Measurements from ENCODE around the gene HOXC10.

HOXC10 gene

DNA sequence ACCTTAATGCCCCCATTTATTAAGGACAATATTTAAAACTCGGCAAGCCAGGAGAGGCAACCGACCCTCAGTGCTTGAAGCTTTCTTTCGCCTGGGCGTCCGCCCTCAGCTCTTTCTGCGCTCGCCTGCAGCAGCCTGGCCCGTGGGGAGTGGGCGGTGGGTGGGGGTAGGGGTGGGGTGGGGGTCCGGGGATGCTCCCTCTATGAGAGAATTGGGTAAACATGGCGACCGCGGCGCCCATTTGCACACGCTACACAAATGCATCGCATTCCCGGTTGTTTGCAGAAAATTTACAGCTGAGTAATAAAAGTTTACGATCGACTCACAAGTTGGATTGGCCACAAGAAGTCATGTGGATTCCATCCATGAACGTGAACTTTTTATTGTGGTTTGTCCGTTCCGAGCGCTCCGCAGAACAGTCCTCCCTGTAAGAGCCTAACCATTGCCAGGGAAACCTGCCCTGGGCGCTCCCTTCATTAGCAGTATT lies 31.6 kb downstream of the HOXC10 start:
- in situ Hi-C loops (cut with HindIII; ENCODE audit: low sequenced_read_pairs) = loop anchor here (25.0 kb wide), 1 partner anchor 171 kb away; the partner anchor contains the start of gene SMUG1
- H3K4me3 ChIP-seq (ENCODE audit: low read depth, low read length) = peak overlapping the region; percentile 64
- TF ChIP-seq CTCF (IDR thresholded peaks at IDR 0.05; ENCODE audit: low read depth, low read length) = no peak
- DNase-seq (ENCODE audit: low read depth, low spot score) = peak; percentile 82

DNA sequence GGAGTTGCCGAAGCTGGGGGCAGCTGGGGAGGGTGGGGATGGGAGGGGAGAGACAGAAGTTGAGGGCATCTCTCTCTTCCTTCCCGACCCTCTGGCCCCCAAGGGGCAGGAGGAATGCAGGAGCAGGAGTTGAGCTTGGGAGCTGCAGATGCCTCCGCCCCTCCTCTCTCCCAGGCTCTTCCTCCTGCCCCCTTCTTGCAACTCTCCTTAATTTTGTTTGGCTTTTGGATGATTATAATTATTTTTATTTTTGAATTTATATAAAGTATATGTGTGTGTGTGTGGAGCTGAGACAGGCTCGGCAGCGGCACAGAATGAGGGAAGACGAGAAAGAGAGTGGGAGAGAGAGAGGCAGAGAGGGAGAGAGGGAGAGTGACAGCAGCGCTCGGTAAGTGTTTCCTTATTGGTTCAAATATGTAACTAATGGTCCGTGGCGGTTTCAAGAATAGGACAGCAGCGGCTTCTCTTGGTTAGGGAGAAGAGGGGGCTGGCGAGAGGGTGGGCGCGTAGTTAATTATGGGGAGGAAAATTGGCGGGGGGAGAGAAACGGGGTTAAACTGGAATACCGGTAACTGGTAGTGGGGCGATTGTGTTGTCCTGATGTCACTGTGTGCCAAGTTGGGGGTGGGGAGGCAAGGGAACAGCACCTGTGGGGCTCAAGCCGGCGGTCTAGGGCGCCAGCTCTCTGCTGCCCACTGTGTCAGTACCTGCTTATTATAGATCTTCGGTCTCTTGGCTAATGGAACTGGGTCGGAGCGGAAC lies 32.3 kb downstream of the HOXC10 start:
- in situ Hi-C loops (cut with HindIII; ENCODE audit: low sequenced_read_pairs) = loop anchor here (25.0 kb wide), 1 partner anchor 170 kb away; the partner anchor contains the start of gene SMUG1
- TF ChIP-seq CTCF (IDR thresholded peaks at IDR 0.05; ENCODE audit: low read depth, low read length) = peak; percentile 12
- peak overlapping the region; percentile 64 for H3K4me3 ChIP-seq (ENCODE audit: low read depth, low read length)
- DNase-seq (ENCODE audit: low read depth, low spot score) = no peak

DNA sequence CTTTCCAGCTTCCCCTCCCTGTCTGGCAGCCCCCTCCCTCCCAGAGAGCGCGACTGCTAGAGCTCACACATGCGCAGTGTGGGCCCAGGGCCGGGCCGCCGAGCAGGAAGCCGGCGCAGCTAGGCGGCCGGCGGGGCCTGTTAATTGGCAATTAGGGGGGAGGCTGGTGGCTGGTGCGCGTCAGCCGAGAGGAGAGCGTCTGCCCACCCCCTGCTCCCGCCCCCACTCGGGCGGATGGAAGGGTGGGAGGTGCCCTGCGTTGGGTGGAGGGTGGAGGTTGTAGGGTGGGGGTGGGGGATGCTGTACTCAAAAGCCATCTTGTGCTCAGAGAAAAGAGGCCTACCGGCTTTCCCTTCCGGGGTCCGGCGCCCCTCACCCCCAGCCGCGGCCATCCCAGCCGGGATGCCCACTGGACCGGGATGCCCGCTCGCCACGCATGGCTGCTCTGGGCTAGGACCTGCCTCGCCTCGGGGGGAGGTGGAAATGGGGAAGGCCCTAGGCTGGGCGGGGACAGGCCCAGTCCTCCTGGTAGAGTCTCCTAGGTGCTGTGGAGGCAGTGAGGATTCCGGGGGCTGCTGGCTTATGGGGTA lies 33.0 kb downstream of the HOXC10 start:
- H3K4me3 ChIP-seq (ENCODE audit: low read depth, low read length) = peak overlapping the region; percentile 64
- in situ Hi-C loops (cut with HindIII; ENCODE audit: low sequenced_read_pairs) = loop anchor here (25.0 kb wide), 1 partner anchor 169 kb away; the partner anchor contains the start of gene SMUG1
- DNase-seq (ENCODE audit: low read depth, low spot score) = peak; percentile 93
- no peak for TF ChIP-seq CTCF (IDR thresholded peaks at IDR 0.05; ENCODE audit: low read depth, low read length)

GRCh38 chr12:54018468-54018984 lies 33.6 kb downstream of the HOXC10 start:
- no peak for TF ChIP-seq CTCF (IDR thresholded peaks at IDR 0.05; ENCODE audit: low read depth, low read length)
- no peak for DNase-seq (ENCODE audit: low read depth, low spot score)
- H3K4me3 ChIP-seq (ENCODE audit: low read depth, low read length) = peak overlapping the region; percentile 64
- in situ Hi-C loops (cut with HindIII; ENCODE audit: low sequenced_read_pairs) = loop anchor here (25.0 kb wide), 1 partner anchor 169 kb away; the partner anchor contains the start of gene SMUG1

GRCh38 chr12:54019091-54019811 lies 34.3 kb downstream of the HOXC10 start:
- TF ChIP-seq CTCF (IDR thresholded peaks at IDR 0.05; ENCODE audit: low read depth, low read length) = no peak
- H3K4me3 ChIP-seq (ENCODE audit: low read depth, low read length) = peak overlapping the region; percentile 64
- in situ Hi-C loops (cut with HindIII; ENCODE audit: low sequenced_read_pairs) = loop anchor here (25.0 kb wide), 1 partner anchor 168 kb away; the partner anchor contains the start of gene SMUG1
- DNase-seq (ENCODE audit: low read depth, low spot score) = no peak
